NCI-H2227 treated with DMSO at 0.1 percent for 48 hours (cell line): Measurements from ENCODE around the gene BMERB1.
"Not testable (repeated sequence)": the region's sequence is repeated elsewhere in the genome, so short reads cannot be mapped to it uniquely, and the experiment has no call there.

Experiments used
- DNase-seq: peaks from one replicate; lab custom pipeline; 2025; lab: John Stamatoyannopoulos, UW

Gene BMERB1

GRCh38 chr16:15461376-15461775, 27.0 kb downstream of the BMERB1 start:
- no peak for DNase-seq

- no peak for DNase-seq
Measured at GRCh38 chr16:15464401-15465186, 30.2 kb downstream of the BMERB1 start.

GRCh38 chr16:15466131-15466530, 31.7 kb downstream of the BMERB1 start:
- DNase-seq: no peak

GRCh38 chr16:15466886-15467781, 32.7 kb downstream of the BMERB1 start:
- DNase-seq: no peak

- not testable (repeated sequence) for DNase-seq
Measured at GRCh38 chr16:15476971-15477370, 42.6 kb downstream of the BMERB1 start.

- no peak for DNase-seq
Measured at GRCh38 chr16:15477802-15478201, 43.4 kb downstream of the BMERB1 start.

GRCh38 chr16:15482068-15482747, 47.8 kb downstream of the BMERB1 start:
- no peak for DNase-seq

GRCh38 chr16:15482748-15483298, 48.4 kb downstream of the BMERB1 start:
- no peak for DNase-seq

GRCh38 chr16:15483857-15484256, 49.5 kb downstream of the BMERB1 start:
- DNase-seq: no peak

- no peak for DNase-seq
Measured at GRCh38 chr16:15484662-15485061, 50.3 kb downstream of the BMERB1 start.

GRCh38 chr16:15485175-15485574, 50.8 kb downstream of the BMERB1 start:
- no peak for DNase-seq

- DNase-seq: no peak
Measured at GRCh38 chr16:15486661-15487060, 52.3 kb downstream of the BMERB1 start.

- no peak for DNase-seq
Measured at GRCh38 chr16:15487336-15488284, 53.2 kb downstream of the BMERB1 start.

GRCh38 chr16:15489016-15489415, 54.6 kb downstream of the BMERB1 start:
- DNase-seq: no peak

- no peak for DNase-seq
Measured at GRCh38 chr16:15490123-15490711, 55.8 kb downstream of the BMERB1 start.

- DNase-seq: no peak
Measured at GRCh38 chr16:15491411-15491810, 57.0 kb downstream of the BMERB1 start.

- no peak for DNase-seq
Measured at GRCh38 chr16:15492091-15492740, 57.8 kb downstream of the BMERB1 start.

GRCh38 chr16:15493466-15494180, 59.2 kb downstream of the BMERB1 start:
- peak; percentile 50 for DNase-seq

GRCh38 chr16:15494236-15494635, 59.8 kb downstream of the BMERB1 start:
- peak; percentile 50 for DNase-seq
